Embryonic facial prominence (tissue), 1 donor: ENCODE results near the gene DGCR6L.
"Not testable (repeated sequence)": the region's sequence is repeated elsewhere in the genome, so short reads cannot be mapped to it uniquely, and the experiment has no call there.

ENCODE experiments used
- DNase-seq: peaks from one replicate; pipeline ENCODE4 v3.0.0-alpha.2; 2016; ENCODE audit errors: extremely low spot score

Gene DGCR6L

DNA sequence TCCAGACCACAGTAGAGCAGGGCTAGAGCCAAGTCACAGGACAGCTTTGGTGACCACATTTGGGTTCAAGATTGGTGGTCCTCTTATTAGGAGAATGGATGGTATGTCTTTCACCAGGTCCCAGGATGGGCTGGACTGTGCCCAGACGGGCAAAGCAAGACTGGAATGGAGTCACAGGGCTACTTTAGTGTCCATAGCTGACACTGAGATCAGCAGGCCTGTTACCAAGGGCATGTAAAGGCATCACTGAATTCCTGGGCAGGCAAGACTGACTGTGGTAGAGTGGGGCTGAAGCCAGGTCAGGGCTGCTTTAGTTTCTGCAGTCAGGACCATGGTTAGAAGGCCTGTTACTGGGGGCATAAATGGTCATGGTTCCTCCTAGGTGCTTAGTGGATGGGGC lies 6.1 kb upstream of the DGCR6L start:
- DNase-seq = not testable (repeated sequence)

DNA sequence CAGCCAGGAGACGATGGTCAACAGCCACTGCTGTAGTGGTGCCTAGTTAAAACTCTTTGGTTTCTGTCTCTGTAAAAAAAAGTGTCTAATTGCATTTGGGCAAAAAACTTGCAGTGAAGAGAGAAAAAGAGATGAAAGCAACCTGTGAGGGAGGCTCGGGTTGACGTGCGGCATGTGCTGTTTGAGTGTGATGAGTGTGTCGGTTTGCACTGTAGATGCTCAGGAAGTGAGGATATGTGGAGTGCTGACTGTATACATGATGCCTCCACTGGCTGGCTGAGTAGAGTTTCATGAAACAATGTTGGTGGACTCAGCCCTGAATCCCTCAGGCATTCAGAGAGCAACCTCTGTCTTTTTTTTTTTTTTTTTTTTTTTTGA lies 4.3 kb upstream of the DGCR6L start:
- no peak for DNase-seq

DNA sequence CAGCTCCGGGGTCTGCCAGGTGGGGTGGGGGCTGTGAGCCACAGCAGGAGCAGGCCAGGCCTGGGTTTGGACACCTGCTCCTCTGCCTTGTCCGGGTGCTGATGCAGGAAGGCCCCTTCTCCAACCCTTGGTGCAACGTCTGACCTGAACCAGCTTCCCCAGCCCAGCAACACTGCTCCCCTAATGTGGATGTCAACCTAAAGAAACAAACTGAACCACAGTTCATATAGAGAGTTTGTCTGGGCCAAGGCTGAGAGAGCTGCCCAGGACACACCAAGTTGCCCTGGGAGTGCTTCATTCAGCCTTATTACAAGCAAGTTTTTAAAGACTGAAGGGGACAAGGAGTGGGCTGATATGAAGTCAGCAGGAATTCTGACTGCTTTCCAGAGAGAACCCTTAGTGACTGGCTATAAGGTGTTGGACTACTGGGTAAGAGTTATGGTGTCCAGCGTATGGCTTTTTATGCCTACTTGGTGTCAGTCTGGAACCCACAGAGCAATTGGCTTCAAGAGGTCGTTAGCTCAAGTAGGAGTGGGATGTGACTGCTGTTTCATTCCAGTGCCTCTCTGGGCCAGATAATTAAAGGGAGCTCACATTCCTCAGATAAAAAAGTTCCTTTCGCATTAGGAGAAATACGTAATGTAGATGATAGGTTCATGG lies 1.8 kb upstream of the DGCR6L start:
- DNase-seq = not testable (repeated sequence)

DNA sequence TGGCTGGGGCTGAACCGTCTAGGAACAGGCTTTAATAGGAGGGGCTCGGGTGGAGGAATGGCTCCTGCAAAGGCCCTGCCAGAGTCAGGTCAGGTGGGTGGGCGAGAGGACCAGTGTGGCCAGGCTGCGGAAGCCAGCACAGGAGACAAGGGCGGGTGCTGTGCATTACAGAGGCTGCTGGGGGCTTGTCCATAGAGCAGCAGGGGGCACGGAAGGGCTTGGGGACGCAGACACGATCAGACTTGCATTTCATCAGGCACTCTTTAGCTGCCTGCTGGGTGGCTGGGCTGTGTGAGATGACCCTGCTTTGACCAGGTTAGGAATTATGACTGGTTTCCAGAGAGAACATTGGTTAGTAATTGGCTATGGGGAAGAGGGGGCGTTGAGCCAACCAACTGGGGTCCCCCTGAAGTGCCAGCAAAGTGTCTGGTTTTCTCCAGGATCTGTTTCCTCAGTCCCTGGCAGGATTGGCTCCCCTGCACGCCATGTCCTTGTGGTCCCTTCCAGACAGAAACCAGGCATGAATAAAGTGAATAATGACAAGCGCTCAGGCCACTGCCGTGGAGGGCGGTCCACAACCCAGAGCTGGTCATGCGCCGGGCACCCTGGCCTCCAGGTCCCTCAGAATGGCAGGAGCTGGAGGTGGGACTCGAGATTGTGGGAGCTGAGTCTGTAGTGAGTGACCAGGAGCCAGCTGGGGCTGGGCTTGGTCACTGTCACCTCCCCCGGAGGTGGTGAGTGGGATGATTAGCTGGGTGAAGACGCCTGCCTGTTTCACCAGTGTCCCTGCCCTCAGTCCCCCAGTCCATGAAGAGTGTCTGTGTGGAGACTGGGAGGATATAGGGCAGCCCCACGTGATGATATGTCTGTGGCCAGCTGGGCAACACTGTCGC lies 1.0 kb upstream of the DGCR6L start:
- not testable (repeated sequence) for DNase-seq

DNA sequence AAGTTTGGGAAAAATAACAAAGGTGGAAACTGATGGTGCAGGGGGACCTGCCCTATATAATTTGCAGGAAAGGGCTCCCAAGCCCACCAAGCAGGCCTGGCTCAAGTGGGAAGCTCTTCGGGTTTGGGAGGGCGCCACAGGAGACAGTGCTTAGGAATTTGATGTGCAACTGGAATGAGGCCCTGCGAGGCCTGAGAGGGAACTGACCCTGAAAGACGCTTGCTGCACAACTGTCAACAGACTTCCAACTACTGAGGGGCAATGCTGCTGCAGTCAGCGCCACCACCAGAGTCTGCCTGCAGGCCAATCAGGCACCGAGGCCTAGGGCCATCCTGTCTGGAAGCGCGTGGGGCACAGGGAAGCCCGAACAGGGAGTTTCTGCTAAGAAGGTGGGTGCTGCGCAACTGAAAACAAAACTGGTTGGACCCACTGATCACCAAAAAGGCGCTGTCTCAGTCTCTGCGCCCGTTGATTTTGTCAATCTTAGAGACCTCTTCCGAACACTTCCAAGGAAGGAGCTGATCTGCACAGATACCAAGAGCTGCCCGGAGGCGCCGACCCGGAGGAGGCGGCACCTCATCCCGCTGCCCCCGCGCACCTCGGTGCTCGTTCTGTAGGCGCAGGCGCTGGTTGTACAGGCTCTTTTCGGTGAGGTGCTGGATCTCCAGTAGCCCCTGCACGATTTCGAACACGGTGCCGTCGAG lies 667 bp downstream of the DGCR6L start:
- no peak for DNase-seq

DNA sequence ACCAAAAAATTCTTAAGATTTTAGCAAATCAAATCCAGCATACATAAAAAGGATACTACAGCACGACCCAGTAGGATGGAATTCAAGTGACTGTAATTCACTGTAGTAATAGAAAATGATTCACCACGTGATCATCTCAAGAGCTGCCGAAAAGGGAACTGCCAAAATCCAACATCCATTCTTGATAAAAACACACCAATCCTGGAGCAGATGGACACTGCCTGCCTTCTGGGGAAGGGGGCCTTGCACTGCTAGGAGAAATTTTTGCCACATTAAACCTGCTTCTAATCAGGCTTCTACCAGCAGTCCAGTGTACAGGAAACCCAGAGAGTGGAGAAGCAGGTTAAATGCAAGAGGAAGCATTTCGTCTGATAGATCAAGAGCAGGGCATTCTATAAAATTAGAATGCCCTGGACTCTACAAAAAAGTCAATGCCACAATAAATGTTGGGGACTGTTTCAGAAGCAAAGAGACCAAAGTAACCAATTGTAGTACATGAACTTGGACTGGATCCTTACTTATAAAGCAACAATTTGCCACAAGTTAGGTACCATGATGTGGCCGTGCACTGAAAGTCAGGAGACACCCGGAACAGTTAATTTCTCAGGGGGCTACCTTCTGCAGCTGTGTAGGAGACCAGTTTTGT lies 1.7 kb downstream of the DGCR6L start:
- DNase-seq = not testable (repeated sequence)

DNA sequence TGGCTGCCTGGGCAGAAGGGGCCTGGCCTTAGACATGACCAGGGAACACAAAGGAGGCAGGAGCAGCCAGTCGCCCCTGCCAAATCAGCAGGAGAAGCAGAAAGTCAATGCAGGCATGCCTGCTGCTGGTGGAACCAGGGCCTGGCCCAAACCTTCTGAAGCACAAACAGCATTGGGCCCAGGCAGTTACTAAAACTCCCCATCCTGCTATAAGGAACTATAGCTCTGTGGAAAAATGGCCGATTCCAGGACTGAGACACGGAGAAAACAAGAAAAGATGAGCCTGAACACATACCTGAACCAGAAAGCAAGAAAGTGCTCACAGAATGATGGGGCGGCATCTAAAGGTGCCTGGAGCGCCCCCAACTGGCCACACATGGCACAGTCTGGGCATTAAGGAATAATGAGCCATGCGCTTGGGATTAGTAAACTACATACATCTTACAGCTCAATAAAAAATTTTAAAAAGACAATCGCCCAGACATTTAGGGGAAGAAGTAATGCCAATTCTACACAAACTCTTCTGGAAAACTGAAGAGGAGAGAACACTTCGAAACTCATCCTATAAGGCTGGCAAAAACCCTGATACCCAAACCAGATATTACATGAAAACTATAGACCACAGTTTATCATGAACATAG lies 2.3 kb downstream of the DGCR6L start:
- DNase-seq = not testable (repeated sequence)

DNA sequence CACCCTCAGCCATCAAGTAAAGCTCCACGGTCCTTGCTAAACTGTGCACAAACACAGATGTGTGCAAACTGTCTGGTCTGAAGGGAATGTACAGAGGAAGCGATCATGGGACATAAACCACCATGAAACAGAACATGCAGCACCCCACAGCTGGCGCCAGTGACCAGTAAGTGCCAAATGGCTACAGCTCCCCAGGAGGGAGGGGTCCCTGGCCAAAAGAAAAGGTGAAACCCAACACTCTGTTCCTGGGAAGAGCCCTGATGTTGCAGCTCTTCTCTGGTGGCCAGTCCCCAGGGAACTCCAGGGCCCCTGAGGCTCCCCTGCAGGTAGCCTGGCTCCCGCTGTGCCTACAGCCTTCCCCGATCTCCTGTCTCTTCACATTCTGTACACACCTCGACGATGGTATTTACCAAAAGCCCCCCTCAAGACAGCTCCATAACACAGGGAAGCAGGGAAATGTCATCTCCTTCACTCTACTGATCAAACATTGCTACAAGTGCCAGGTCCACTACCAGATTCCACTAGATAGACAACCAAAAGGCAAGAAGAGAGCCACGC lies 2.9 kb downstream of the DGCR6L start:
- no peak for DNase-seq

DNA sequence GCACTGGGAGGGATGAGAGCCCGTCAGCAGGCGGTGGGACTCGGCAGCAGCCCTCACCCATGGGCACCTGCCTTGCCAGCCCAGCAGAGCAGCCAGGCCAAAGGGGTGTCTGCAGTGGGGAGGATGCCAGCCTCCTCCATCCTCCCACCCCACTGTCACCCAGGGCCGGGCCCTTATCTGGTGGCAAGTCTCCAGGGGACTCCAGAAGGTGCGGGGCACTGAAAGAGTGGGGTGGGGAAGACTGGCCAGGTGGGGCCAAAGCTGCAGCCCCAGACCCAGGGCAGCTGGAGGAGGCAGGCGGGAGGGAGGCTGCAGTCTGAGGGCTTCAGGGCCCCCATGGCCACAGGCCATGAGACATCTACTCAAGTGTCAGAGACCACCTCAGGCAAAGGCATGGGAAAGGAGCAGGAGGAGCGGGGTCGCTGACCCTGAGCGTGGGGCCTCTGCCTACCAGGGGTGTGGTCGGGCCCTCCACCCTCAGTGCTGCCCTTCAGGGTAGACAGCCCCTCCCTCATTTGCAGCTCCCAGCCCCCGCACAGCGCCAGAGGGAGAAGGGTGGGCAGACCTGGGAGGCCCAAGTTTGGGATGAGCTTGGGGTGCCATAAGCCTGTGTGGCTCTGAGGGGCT lies 3.5 kb downstream of the DGCR6L start:
- DNase-seq = no peak

- no peak for DNase-seq
These were observed 4.3 kb downstream of the DGCR6L start for GRCh38 chr22:20315337-20316216.

- DNase-seq = not testable (repeated sequence)
These were observed 5.0 kb downstream of the DGCR6L start for GRCh38 chr22:20314741-20315336.

GRCh38 chr22:20314206-20314605 lies 5.7 kb downstream of the DGCR6L start:
- DNase-seq = not testable (repeated sequence)

- not testable (repeated sequence) for DNase-seq
These were observed 6.4 kb downstream of the DGCR6L start for GRCh38 chr22:20313306-20314077.

GRCh38 chr22:20312396-20313191 lies 7.3 kb downstream of the DGCR6L start:
- DNase-seq = no peak

DNA sequence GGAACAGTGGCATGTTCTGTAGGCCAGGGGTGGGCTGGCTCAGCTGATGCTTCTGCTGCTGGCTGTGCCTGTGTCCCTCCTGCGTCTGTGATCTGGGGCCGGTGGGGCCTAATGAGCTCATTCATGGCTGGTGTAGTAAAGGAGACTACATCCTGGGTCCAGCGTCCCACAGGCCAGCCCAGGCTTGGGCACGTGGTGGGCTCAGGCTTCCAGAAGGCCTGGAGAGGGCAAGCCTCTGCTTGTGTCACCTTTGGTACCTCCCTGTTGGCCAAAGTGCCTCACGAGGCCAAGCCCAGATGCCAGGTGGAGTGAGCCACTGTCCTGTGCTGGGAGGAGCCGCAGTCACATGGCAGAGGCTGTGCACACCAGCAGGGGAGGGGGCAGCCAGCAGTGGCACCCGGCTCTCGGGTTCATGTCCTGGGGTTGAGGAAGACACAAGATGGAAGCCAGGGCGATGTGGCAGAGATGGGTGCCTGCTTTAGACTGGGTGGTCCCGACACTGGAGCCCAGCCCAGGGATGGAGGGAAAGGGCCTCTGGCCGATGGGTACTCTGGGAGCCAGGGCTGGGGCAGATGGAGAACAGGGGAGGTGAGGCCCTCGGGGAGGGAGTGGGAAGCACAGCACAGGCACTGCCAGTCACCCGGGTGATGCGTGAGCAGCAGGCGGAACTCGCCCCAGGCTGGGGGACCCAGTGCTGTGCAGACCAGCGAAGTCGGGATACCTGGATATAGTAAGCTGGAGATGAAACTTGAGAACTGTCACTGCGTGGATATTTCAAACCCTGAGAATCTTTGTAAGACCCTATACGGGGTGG lies 8.4 kb downstream of the DGCR6L start:
- not testable (repeated sequence) for DNase-seq

- DNase-seq = not testable (repeated sequence)
These were observed 9.1 kb downstream of the DGCR6L start for GRCh38 chr22:20310773-20311172.

DNA sequence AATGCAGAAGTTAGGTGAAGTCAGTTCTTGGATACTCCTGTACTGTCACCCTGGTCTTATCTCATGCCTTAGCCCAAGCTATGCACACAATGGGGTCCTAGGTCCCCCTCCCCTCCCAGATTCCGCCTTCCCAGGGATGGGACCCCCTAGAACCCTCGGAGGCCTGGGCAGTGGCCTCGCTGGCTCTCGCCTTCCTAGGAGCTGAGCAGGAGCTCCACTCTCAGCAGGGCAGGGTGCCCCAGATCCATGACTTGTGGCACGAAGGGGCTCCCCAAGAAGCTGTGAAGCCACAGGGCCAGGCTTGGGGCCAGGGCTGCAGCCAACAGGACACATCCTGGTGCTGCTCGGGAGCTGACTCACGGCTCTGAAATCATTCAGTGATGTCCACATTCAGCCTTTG lies 9.7 kb downstream of the DGCR6L start:
- DNase-seq = not testable (repeated sequence)
